Measurements from ENCODE around the gene TMEM107.

Gene TMEM107

GRCh38 chr17:8150194-8151119 is 25.7 kb downstream of the TMEM107 start:
- no peak for DNase-seq (ENCODE audit: low read depth)

DNA sequence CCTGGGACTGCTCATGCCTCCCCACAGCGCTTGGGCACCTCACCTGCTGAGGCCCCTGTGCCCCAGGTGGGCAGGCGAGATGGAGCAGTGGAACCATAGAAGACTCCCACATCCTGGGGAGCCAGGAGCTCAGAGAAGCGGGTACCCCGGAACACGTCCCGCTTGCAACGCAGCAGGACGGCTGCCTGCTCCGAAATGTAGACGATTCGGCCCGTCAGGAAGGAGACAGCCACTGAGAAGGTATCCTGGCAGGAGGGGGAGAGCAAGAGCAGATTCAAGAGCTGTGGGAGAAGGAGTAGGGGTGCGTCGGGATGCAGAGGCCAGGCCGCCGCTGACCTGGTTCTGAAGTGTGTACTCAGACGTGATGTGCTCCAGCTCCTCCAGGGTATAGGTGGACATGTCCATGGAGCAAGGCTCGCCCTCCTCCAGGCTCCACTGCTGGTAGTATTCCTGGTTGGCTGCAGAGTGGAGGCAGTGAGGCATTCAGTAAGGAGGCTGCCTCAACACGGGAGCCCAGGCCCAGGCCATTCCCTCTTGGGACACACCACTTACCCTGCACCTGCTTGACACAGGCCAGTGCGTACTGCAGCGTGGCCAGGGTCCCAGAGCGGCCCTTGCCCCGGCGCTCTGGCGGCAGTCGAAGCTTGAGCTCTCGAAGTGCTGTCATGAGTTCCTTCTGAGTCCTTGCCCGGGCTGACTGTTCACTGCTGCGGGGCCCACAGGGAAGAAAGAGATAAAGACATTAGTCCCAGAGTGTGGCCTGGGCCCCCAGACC is 26.6 kb downstream of the TMEM107 start:
- no peak for DNase-seq (ENCODE audit: low read depth)

DNA sequence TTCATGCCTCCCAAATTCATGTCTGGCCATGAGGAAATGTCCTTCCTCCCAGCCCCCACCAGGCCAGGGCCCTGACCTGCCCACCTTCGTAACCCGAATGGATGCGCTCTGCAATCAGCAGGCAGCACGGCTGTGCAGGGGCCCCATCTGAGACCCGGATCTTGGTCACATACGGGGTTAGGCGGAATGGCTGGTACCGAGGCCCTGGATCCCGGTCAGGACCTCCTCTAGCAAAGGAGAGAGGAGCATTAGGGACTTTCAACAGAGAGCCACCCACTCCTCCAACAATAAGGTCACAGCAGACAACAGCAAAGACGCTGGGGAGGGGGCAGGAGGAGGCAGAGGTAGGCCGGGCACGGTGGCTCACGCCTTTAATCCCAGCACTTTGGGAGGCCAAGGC is 27.6 kb downstream of the TMEM107 start:
- no peak for DNase-seq (ENCODE audit: low read depth)

- no peak for DNase-seq (ENCODE audit: low read depth)
Measured at GRCh38 chr17:8147805-8148404, 28.3 kb downstream of the TMEM107 start.

- DNase-seq (ENCODE audit: low read depth), result no peak
Measured at GRCh38 chr17:8147141-8147804, 28.9 kb downstream of the TMEM107 start.

DNA sequence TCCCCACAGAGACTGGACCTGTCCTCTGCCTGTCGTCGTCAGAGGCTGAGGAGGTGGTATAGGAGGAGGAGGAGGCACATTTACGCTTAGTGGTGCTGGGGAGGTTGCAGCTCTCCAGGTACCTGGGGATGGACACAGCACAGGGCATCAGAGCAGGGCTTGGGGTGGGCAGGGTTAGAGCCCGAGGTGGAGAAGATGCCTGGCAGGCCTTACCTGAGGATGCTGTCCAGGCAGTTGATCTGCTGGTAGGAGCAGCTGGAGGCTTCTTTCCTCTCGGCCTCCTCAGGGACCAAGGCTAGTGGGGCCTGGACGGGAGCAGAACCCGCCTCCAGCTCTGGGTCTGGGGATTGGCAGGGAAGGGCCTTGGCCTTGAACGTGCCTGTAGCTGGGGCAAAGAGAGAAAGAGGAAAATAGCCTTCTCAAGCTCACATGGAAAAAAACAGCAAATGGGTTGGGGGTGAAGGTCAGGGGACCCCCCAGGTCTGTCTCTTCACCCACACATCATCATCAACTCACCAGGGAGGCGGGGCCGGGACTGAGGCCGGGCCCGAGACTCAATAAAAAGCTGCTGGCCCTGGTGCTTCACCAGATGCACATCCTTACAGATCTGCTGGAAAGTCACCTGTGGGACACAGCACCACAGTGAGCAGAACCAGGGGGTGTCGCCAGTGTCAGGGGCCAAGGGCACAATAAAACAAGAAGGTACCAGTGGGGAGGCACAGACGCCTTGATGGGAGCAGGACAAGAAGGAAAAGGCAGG is 29.6 kb downstream of the TMEM107 start:
- DNase-seq (ENCODE audit: low read depth), result no peak

GRCh38 chr17:8145811-8146210 is 30.4 kb downstream of the TMEM107 start:
- no peak for DNase-seq (ENCODE audit: low read depth)

- DNase-seq (ENCODE audit: low read depth), result no peak
Measured at GRCh38 chr17:8144401-8145231, 31.6 kb downstream of the TMEM107 start.

GRCh38 chr17:8143581-8144400 is 32.4 kb downstream of the TMEM107 start:
- no peak for DNase-seq (ENCODE audit: low read depth)

- no peak for DNase-seq (ENCODE audit: low read depth)
Measured at GRCh38 chr17:8142887-8143580, 33.1 kb downstream of the TMEM107 start.

- no peak for DNase-seq (ENCODE audit: low read depth)
Measured at GRCh38 chr17:8142158-8142886, 33.9 kb downstream of the TMEM107 start.

GRCh38 chr17:8141741-8142140 is 34.4 kb downstream of the TMEM107 start:
- no peak for DNase-seq (ENCODE audit: low read depth)

DNA sequence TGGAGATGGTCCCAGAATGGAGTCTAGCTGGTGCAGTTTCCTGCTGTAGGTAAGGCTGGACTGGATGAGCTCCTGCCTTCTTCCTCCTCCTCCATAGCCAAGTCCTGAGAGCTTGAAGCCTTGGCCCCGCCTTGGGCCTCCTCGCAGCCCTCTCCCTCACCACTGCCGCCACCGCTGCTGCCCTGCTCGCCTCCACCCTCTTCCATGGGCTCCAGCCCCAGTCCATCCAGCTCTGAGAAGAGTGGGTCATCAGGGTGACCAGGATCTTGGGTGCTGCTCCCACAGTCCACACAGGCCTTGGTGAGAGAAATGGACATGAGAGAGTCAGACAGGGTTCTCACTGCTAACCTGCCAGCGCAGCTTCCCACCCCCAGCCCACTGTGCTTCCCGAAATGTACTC is 35.1 kb downstream of the TMEM107 start:
- DNase-seq (ENCODE audit: low read depth), result no peak

- no peak for DNase-seq (ENCODE audit: low read depth)
Measured at GRCh38 chr17:8140065-8141029, 35.8 kb downstream of the TMEM107 start.

DNA sequence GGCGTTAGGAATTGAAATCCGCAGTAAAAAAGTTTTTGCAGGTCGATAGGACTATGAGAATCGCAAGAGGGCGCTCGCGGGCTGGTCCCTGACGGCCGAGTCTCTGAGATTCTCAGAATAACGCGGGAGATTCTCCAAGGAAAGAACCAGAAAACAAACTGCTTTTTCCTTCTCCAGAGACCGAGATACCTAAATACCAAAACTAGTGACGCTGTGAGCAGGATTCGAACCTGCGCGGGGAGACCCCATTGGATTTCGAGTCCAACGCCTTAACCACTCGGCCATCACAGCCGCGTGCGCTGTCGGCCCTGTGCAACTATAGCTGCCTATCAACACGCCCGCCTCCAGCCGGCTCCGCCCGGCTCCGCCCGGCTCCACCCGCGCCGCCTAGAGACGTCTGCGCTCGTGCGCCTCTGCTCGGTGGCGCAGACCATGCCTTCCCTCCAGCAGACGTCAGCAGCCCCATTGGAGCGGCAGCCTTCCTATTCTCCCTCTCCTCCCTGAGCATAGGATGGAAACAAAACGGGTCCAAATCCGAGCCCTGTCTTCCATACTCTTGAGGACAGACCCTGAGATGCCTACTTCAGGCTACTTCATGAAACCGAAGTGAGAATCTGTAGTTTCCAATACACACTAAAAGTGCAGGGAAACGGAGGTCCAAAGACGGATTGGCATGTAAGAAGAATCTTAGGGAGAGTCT is 37.4 kb downstream of the TMEM107 start:
- DNase-seq (ENCODE audit: low read depth), result peak; percentile 91

GRCh38 chr17:8138374-8138671 is 37.9 kb downstream of the TMEM107 start:
- DNase-seq (ENCODE audit: low read depth), result no peak

Measured in activated gamma-delta T cell treated with anti-CD3 and anti-CD28 coated beads, Interleukin-2, amount 50 U/mL, for 16 hours (primary cell).